ENCODE results near the gene CDH19.

Gene CDH19

DNA sequence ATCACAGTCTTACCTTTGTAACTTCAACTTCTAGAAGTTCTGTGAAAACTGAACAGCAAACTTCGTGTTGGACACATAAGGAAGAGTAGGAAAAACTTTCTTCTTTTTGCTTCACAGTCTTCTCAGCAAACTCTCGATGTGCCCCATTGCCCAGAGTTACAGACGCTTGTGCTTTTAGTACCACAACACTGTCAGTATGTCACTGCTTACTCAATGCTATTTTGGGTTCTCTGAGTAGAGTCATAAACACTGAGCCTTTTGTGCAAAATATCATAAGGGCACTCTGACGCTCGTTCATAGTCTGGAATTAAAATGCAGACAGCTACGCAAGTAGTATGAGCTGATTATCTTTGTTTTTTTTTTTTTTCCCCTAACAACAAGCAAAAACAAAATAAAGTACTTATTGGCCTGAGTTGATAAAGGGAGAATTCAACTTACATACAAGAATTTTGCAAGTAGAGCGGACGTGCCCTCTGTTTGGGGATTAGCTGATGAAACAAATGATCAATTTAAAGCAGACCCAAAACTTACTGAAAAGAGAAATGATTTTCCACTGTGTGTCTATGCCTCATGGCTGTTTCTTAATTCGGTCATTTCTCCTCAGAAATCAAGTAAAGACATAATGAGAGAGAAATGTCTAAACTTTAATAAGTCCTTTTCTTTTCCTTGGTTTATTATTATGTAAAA is at the start of gene CDH19:
CDH19 (minus strand) TSS at position 150 of the 687 bp plus-strand sequence. CDS start 31,886 bp downstream, outside the sequence.
- DNase-seq = no peak

DNA sequence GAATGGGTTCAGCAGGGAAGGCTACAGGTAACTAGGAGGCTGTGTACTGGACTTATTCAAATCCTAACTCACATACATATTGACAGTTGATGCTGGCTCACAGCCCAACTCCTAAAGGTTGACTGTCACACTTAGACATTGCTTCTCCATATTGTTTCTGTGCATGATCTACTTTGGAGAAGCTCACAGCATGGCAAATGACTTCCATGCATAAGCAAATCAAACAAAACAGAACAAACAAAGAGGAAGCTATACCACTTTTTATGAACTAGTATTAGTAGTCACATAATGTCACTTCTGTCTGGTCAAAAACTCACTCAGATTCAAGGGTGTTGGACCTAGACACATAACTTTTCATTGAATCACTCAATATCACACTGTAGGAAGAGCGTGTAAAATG is 43.8 kb upstream of the CDH19 start:
- no peak for DNase-seq

DNA sequence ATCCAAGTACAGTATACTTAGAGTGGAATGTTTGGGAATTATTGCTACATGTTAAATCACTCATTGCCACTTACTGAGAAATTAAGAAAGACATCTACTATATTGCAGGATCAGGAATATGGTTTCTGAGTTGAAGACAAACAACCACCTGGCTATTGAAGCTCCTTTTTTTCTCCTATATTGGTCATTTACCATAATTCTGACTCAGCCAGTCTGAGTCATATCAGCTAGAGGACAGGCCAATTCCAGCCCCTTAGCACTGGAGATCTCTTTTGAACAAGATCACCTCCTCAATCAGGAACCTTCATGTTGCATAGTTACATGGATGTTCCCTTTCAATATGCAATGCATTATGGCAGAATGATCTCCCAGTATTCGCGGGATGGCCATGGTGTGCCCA is 42.7 kb upstream of the CDH19 start:
- DNase-seq = no peak

DNA sequence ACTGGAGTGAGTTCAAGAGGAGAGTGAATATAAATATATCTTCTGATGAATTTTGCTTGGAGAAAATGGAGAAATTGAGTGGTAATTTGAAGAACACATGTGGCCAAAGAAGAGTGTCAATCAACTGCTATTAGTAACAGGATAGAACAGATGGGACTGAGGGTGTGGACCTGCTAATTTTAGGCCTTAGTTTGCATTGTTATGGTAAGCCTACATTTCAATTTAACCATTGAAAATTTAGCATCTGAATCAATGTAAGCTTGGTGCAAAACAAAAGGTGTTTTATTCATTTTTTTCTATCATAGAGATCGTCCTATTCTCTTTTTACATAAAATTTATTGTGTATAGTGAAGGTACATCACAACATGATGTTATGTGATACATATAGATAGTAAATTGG is 42.1 kb upstream of the CDH19 start:
- DNase-seq = no peak

DNA sequence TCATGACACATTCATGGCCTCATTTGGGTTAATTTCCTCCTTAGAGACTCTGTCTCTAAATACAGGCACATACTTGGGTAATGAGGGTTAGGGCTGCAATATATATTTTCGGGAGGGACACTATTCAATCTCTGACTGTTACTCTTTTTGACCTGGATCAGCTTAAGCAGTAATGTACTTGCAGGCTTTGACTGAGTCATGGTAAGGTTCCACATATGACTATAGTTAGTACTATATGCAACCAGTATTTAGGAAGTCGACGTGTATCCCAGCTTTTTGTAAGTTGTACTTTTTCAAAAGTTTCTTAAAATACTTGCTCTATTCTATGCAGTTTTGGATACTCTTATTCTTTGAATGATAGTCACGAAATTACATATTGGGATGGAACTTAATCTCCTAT is 37.2 kb upstream of the CDH19 start:
- no peak for DNase-seq

- no peak for DNase-seq
Measured at GRCh38 chr18:66640431-66640830, 36.5 kb upstream of the CDH19 start.

GRCh38 chr18:66638856-66639629 is 35.2 kb upstream of the CDH19 start:
- no peak for DNase-seq

- no peak for DNase-seq
Measured at GRCh38 chr18:66635342-66635741, 31.5 kb upstream of the CDH19 start.

GRCh38 chr18:66632756-66633155 is 28.9 kb upstream of the CDH19 start:
- DNase-seq = no peak

- DNase-seq = no peak
Measured at GRCh38 chr18:66630831-66631230, 26.9 kb upstream of the CDH19 start.

GRCh38 chr18:66623821-66624220 is 19.9 kb upstream of the CDH19 start:
- DNase-seq = no peak

DNA sequence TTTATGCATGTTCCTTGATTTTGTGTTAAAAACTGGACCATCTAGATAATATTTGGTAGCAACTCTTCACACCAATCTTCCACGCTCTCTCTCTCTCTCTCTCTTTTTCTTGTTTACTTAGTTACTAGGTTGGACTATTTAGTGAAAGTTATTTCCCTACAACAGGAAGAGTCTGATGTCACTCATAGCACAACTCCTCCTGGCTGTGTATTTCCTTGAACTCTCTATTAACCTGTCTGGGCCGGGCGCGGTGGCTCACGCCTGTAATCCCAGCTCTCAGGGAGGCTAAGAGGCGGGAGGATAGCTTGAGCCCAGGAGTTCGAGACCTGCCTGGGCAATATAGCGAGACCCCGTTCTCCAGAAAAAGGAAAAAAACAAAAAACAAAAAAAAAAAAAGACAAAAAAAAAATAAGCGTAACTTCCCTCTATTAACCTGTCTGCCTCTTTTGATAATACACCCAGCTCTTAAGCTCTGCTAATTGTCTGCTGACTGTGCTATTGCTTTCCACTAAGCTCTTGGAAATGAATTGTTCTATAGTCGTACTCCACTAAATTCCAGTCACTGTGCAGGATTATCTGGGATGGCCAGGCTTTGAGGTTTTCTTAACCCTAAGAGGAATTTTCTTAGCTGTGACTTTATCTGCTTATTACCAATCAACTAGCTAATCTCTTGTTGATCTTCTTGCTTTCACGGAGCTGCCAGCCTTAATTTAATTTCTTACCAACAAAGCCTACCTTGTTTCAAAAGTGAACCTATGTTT is 18.1 kb upstream of the CDH19 start:
- no peak for DNase-seq

- no peak for DNase-seq
Measured at GRCh38 chr18:66616523-66616983, 12.7 kb upstream of the CDH19 start.

DNA sequence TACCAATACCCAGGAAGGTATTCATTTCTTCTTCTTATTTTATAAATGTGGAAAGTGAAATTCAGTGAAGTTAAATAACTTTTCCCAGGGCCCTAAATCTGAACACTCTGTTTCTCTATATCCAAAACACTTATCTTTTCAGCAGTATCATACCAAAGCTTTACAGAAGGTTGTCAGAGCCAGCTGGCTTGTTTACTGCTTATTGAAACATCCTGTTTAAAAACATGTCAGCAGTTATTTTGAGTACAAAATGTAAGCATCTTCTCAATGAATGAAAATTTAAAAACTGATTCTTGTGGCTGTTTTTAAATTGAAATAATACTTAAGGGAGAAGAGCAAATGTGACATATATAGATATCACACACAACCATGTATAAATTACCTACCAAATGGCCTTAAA is 11.3 kb upstream of the CDH19 start:
- DNase-seq = no peak

DNA sequence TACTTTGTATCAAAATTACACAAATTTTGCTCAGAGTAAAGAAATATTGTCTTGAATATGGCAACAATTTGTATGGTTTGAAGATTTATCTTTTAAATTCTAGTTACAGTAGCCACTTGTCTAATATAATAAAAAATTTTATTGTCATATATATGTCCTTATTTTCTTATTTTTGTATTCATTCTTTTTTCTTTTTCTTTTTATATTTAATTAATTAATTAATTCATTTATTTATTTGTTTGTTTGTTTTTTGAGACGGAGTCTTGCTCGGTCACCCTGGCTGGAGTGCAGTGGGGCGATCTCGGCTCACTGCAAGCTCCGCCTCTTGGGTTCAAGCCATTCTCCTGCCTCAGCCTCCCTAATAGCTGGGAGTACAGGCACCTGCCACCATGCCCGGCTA is 3.7 kb upstream of the CDH19 start:
- DNase-seq = no peak

DNA sequence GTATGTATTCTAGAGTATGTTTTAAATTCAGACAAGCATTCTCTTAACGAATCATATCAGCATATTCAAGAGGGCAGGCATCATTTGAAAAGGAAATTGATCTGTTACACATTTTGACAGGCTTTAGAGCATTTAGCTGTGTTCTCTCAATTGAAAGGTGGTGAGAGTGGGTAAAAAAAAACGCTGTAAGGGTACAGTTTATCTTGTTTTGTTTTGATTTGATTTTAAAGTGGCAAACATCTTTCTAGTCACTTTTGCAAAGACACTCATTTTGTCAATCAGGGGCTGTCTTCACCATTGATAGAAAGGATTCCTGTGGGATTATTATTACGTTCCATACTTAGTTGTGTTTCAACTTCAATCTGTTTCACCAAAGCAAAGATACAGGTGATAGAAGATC is 2.2 kb downstream of the CDH19 start:
- no peak for DNase-seq

DNA sequence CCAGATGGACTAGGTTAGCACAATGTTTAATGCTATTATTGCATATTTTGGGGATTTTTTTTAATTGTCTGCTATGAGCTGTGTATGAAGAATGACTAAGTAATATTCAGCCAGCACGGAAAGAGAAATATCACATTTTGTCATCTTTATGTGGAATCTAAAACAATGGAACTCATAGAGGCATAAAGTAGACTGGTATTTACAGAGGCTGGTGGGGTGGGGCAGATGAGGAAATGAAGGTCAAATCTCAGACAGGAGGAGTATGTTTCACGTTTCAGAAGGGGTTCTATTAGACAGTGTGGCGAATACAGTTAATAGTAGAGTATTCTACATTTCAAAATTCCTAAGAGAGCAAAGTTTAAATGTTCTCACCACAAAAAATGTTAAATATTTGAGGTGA is 4.7 kb downstream of the CDH19 start:
- DNase-seq = no peak

- DNase-seq = no peak
Measured at GRCh38 chr18:66587430-66587829, 16.5 kb downstream of the CDH19 start.

GRCh38 chr18:66582211-66582610 is 21.7 kb downstream of the CDH19 start:
- no peak for DNase-seq

- no peak for DNase-seq
Measured at GRCh38 chr18:66575263-66575662, 28.6 kb downstream of the CDH19 start.

- DNase-seq = no peak
Measured at GRCh38 chr18:66571845-66572244, 32.0 kb downstream of the CDH19 start.

DNA sequence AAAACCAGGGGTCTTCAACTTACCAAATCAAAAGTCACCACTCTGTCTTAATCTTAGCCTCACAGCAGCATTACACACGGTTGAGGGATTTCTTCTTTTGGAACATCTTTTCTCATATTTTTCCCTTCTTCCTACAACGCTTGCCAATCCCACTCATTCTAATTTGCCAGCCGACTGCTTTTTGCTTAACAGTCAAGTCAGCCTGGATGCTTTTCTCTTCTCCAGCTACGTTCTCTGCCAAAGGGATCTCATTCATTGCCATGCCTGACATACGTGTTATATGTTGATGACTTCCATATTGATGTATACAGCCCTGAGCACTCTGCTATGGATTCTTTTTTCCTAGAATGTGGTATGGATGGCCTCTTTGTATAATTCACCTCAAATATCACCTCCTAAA is 37.3 kb downstream of the CDH19 start:
- no peak for DNase-seq

DNA sequence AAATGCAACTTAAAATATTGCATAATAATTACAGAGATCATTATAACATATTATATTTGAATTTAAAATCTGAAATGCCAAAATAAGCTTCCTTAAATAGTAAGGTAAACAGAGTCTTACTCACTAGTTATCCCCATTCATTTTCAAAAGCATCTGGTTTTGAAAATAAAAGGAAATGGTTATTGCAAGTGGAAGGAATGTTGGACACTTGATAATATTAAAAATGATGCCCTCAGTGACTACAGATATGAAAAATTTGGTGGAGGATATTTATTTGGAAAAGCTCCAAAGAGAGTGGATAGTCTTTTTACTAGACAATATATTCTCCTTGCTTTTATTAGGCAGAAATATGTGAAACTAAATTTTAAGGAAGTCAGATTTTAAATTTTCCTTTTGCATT is 39.7 kb downstream of the CDH19 start:
- no peak for DNase-seq

DNA sequence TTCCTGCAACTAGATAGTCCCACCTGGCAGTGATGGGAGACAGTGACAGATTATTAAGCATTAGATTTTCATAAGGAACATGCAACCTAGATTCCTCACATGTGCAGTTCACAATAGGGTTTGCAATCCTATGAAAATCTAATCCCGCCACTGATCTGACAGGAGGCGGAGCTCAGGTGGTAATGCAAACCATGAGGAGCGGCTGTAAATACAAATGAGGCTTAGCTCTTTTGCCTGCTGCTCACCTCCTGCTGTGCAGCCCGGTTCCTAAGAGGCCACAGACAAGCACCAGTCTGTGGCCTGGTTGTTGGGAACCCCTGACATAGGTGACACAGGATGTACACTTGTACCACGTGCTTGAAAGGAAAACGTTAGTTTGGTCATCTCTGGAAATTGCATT is 41.6 kb downstream of the CDH19 start:
- DNase-seq = no peak

All from activated CD4-positive, alpha-beta T cell treated with anti-CD3 and anti-CD28 coated beads, Interleukin-2, amount 50 U/mL, for 16 hours (primary cell).